ENCODE data around the gene RACK1. TPM values are rescaled to one million over a fixed set of nuclear protein-coding genes. Genes with fewer than 3 reads are reported as not detected.

RACK1 gene
- total RNA-seq, 4 donors from 2014 or later, result 1,597 to 2,011 (median 1,911) TPM

DNA sequence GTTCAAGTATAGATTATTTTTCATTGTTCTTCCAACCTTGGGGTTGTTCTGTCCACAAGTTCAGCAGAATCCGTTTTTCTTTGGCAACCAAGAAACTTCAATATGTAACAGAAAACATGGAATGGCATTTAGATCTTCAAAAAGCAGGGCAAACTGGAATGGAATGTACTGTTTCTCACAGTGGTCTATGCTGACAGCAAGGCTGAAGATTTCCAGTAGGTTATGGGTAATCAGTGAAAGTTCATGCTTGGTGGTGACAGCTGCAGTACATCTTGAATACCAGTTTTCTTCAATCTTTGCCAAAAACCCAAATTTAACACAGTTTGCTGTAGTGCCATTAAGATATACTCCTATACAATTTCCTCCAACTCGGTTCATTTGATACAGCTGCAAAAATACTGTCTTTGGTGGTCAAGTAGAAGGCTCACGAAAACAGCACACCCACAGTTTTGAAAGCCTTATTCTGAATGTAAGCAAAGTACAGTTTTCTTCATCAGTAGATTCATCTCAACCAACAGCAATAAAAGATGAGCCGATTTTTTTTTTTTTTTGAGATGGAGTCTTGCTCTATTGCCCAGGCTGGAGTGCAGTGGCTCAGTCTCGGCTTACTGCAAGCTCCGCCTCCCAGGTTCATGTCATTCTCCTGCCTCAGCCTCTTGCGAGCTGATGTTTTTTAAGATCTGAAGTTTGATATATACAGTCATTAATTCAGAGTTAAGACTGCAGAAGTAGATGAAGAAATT lies 12.3 kb upstream of the RACK1 start:
- no peak for TF ChIP-seq CTCF (IDR thresholded peaks at IDR 0.05; ENCODE audit: low read depth)

DNA sequence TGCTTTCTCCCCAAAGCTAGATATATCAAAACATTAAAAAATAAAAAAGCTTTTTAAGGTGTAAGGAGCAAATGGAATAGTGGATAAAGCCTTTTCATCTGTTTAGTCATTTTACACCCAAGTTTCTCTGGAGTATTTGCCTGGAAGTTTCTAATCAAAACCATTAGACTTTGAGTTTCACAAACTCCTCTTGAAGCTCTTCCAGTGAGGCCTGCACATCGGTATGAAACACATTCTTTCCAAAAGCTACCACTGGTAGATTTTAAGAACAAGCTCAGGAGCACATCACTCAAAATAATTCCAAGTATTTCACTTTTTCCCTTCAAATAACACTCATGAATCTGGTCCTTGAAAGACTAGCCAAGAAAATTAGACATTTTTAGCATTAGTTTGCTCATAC lies 11.6 kb upstream of the RACK1 start:
- TF ChIP-seq CTCF (IDR thresholded peaks at IDR 0.05; ENCODE audit: low read depth), result no peak

GRCh38 chr5:181248277-181248676 lies 4.6 kb upstream of the RACK1 start:
- TF ChIP-seq CTCF (IDR thresholded peaks at IDR 0.05; ENCODE audit: low read depth), result no peak

GRCh38 chr5:181246276-181247049 lies 2.8 kb upstream of the RACK1 start:
- no peak for TF ChIP-seq CTCF (IDR thresholded peaks at IDR 0.05; ENCODE audit: low read depth)

- no peak for TF ChIP-seq CTCF (IDR thresholded peaks at IDR 0.05; ENCODE audit: low read depth)
Observed at GRCh38 chr5:181245427-181246275, 1.9 kb upstream of the RACK1 start.

DNA sequence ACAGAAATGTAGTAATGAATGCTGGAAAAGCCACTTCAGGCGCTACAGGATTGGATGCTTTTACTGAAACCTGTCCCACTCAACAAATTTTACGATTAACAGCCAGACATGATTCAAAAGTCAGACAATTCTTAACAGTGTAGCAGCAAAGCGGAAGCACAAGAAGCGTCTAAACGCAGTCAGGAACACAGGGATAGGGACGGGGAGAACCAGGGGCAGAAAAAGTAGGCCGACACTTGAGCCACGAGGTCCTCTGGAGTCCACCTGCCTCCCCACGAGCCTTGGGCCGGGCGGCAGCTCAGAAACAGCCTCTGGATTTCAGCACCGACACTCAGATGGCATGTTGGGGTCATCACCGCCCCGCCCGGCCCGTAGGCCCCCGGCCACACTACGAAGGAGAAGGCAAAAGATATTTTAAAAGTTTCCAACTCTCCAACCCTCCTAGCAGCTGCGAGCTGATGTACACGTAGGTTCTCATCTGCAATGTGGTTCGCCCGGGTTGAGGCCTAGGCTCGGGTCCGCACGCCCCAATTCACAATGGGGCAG lies 615 bp downstream of the RACK1 start:
- no peak for TF ChIP-seq CTCF (IDR thresholded peaks at IDR 0.05; ENCODE audit: low read depth)
